Esophagus squamous epithelium (tissue), 4 donors: Measurements from ENCODE around the gene MSMP.

Experiments
- POLR2A ChIP-seq, 4 donors: fragments of 450-650 bp; IDR thresholded peaks; one replicate each; pipeline ENCODE4 v1.6.1; 2017; ENCODE audit warnings: antibody characterized with exemption in 4 of 4, mild to moderate bottlenecking in 4 of 4, moderate library complexity in 3 of 4
- TF ChIP-seq, protein P1 (sequence below), 6 experiments: fragments of 450-650 bp in 4 of 6; fragments of 200-600 bp in 2 of 6; sonication (generic) in 2 of 6; IDR thresholded peaks; one replicate each; pipeline ENCODE4 v1.5.1; 2016 to 2019; ENCODE audit warnings: antibody characterized with exemption in 6 of 6, mild to moderate bottlenecking in 4 of 6, moderate library complexity in 4 of 6

DNA sequence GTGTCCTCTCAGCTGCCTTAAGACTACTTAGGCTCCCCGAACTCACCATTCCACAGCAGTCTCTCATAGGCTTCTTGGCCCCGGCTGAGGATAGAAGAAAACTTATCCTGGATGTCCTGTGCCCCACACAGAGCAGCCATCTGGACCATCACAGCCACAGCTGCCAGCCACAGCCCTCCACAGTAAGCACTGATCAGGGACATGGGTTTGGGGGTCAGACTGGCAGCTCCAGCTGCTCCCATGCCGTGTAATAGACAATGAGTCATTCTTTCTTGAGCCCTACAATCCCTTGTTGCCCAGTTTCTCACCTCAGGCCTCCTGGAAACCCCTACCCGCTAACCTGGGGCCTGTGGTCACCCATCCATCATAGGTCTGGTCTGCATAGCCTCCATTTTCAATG, 15.9 kb downstream of the MSMP start:
- TF ChIP-seq, protein P1, sequence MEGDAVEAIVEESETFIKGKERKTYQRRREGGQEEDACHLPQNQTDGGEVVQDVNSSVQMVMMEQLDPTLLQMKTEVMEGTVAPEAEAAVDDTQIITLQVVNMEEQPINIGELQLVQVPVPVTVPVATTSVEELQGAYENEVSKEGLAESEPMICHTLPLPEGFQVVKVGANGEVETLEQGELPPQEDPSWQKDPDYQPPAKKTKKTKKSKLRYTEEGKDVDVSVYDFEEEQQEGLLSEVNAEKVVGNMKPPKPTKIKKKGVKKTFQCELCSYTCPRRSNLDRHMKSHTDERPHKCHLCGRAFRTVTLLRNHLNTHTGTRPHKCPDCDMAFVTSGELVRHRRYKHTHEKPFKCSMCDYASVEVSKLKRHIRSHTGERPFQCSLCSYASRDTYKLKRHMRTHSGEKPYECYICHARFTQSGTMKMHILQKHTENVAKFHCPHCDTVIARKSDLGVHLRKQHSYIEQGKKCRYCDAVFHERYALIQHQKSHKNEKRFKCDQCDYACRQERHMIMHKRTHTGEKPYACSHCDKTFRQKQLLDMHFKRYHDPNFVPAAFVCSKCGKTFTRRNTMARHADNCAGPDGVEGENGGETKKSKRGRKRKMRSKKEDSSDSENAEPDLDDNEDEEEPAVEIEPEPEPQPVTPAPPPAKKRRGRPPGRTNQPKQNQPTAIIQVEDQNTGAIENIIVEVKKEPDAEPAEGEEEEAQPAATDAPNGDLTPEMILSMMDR (IDR thresholded peaks at IDR 0.05): no peak
- TF ChIP-seq POLR2A (IDR thresholded peaks at IDR 0.05): no peak
